Sciatic nerve (tissue), 2 donors: ENCODE measurements around the gene IMPG2. TPM values are rescaled to one million over a fixed set of nuclear protein-coding genes. Genes with fewer than 3 reads are reported as not detected.
"Not testable (repeated sequence)": the region's sequence is repeated elsewhere in the genome, so short reads cannot be mapped to it uniquely, and the experiment has no call there.

Source experiments
- ATAC-seq: fragments of 200-7000 bp; cut with Tn5 transposase; one replicate; pipeline ENCODE4 v1.9.1; 2020; ENCODE audit warnings: mild to moderate bottlenecking, moderate library complexity
- DNase-seq: peaks from one replicate; pipeline ENCODE4 v3.0.0-alpha.2; 2020; ENCODE audit warnings: low spot score
- intact Hi-C: fragments of 100-400 bp; cut with DNase I; formaldehyde crosslinking; loops from one replicate; pipeline ENCODE4 v1.14.2; 2022
- total RNA-seq: library from RNA; stranded (reverse); fragmentation: NEBNext Ultra II Directional; extraction: Animal tissue kit (Norgen Biotek cat#: 25700); gene quantifications from one replicate; pipeline ENCODE4 v1.2.1, GENCODE V29; 2021
- donor health status: DM: no; HTN: no; CAD: no.
- donor health status: DM: no; HTN: no; CAD: no.

The IMPG2 gene
- 0.22 TPM for total RNA-seq

- ATAC-seq = no peak
- intact Hi-C loops = no loop called here
- DNase-seq = no peak
Observed at GRCh38 chr3:101320475-101320874, at the start of gene IMPG2. Gene IMPG2 (minus strand): TSS chr3:101320575. CDS start chr3:101320372, 203 bp downstream.

GRCh38 chr3:101362406-101362805 is 42.0 kb upstream of the IMPG2 start:
- ATAC-seq (no peak), DNase-seq (no peak)
- intact Hi-C loops = no loop called here

- ATAC-seq = no peak
- DNase-seq = no peak
- intact Hi-C loops = no loop called here
Observed at GRCh38 chr3:101351829-101352228, 31.5 kb upstream of the IMPG2 start.

GRCh38 chr3:101340591-101340990 is 20.2 kb upstream of the IMPG2 start:
- ATAC-seq (no peak), DNase-seq (no peak)
- intact Hi-C loops = no loop called here

- no peak for ATAC-seq
- intact Hi-C loops = no loop called here
- no peak for DNase-seq
Observed at GRCh38 chr3:101333883-101334282, 13.5 kb upstream of the IMPG2 start.

- intact Hi-C loops = no loop called here
- DNase-seq (no peak), ATAC-seq (no peak)
Observed at GRCh38 chr3:101329016-101329673, 8.8 kb upstream of the IMPG2 start.

GRCh38 chr3:101325393-101326134 is 5.2 kb upstream of the IMPG2 start:
- ATAC-seq = no peak
- intact Hi-C loops = no loop called here
- no peak for DNase-seq

GRCh38 chr3:101319531-101319930 is 844 bp downstream of the IMPG2 start:
- DNase-seq = no peak
- intact Hi-C loops = no loop called here
- ATAC-seq = no peak

- intact Hi-C loops = no loop called here
- DNase-seq (no peak), ATAC-seq (no peak)
Observed at GRCh38 chr3:101312545-101312944, 7.8 kb downstream of the IMPG2 start.

- intact Hi-C loops = no loop called here
- ATAC-seq (no peak), DNase-seq (no peak)
Observed at GRCh38 chr3:101311676-101312075, 8.7 kb downstream of the IMPG2 start.

GRCh38 chr3:101310978-101311375 is 9.4 kb downstream of the IMPG2 start:
- intact Hi-C loops = no loop called here
- ATAC-seq (no peak), DNase-seq (no peak)

- intact Hi-C loops, ATAC-seq, DNase-seq: not testable (repeated sequence)
Observed at GRCh38 chr3:101308147-101308772, 12.1 kb downstream of the IMPG2 start.

GRCh38 chr3:101303836-101304235 is 16.5 kb downstream of the IMPG2 start:
- intact Hi-C loops = no loop called here
- DNase-seq (no peak), ATAC-seq (no peak)

- no peak for ATAC-seq
- no peak for DNase-seq
- intact Hi-C loops = no loop called here
Observed at GRCh38 chr3:101303089-101303731, 17.2 kb downstream of the IMPG2 start.

- intact Hi-C loops = no loop called here
- no peak for ATAC-seq
- DNase-seq = no peak
Observed at GRCh38 chr3:101300073-101300472, 20.3 kb downstream of the IMPG2 start.

- ATAC-seq (no peak), DNase-seq (no peak)
- intact Hi-C loops = no loop called here
Observed at GRCh38 chr3:101292027-101292426, 28.3 kb downstream of the IMPG2 start.

GRCh38 chr3:101288294-101288693 is 32.1 kb downstream of the IMPG2 start:
- DNase-seq = no peak
- intact Hi-C loops = no loop called here
- no peak for ATAC-seq

GRCh38 chr3:101284757-101285156 is 35.6 kb downstream of the IMPG2 start:
- no peak for ATAC-seq
- intact Hi-C loops = no loop called here
- DNase-seq = no peak

GRCh38 chr3:101281521-101282030 is 38.8 kb downstream of the IMPG2 start:
- DNase-seq (no peak), ATAC-seq (no peak)
- intact Hi-C loops = no loop called here
